ENCODE results near the gene ADAMTSL5. TPM values are rescaled to one million over a fixed set of nuclear protein-coding genes. Genes with fewer than 3 reads are reported as not detected.

The ADAMTSL5 gene
- total and polyA plus RNA-seq, 2 of the 13 experiments (the other 11 are each of a cell fraction or from before 2014, with no cell fraction given), result 0.60 to 2.7 TPM

DNA sequence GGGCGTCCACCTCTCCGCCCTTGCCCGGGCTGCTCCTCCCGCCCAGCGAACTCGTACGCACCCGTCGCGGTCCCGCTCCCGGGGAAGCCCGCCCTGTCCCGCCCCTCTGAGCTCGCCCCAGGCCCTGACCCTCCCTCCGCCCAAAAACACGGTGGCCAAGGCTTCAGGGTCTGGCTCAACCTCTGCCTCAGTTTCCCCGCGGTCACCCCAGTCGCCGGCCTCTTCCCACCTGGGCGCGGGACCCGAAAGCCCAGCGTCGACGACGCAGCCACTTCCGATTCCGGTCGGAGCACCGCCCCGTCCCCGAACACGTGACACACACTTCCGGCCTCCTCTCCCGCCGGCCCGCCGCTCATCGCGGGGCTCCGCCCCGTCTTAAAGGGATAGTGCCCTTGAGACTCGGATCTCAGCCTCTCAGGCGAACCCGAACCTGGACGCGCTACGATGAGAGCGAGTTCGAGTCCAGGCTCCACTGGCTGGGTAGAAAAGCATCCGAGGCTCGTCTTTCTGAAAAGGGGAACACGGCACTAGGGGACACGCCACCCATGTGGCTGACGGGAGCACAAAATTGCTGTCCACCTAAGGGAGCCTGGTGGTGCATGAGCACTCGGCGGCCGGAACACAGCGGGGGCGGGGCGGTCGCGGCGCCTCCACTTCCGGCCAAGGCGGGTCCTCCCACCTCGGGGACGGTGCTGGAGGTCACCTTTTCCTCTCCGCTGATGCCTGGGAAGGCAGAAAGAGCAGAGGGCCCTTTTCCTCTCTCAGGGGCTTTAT is 33.7 kb downstream of the ADAMTSL5 start, which contains the start of gene C19orf25 (continued):
- TF ChIP-seq ZNF646 (CRISPR knock-in tag; IDR thresholded peaks at IDR 0.05) (no peak), ATF7 (IDR thresholded peaks at IDR 0.05) (no peak), ATF7 (CRISPR knock-in tag; IDR thresholded peaks at IDR 0.05) (no peak), ZNF605 (CRISPR knock-in tag; IDR thresholded peaks at IDR 0.05) (peak; percentile 85), GABPA (IDR thresholded peaks at IDR 0.05; ENCODE audit: low read depth, low read length) (peak; percentile 83), GABPA (CRISPR knock-in tag; IDR thresholded peaks at IDR 0.05; ENCODE audit: low read depth) (peak; percentile 94), JDP2 (CRISPR knock-in tag; IDR thresholded peaks at IDR 0.05; ENCODE audit: borderline replicate concordance) (no peak), YEATS4 (CRISPR knock-in tag; IDR thresholded peaks at IDR 0.05; ENCODE audit: borderline replicate concordance) (no peak; the same call in 1 of the 2 replicates), GMEB2 (CRISPR knock-in tag; IDR thresholded peaks at IDR 0.05; ENCODE audit: low read depth) (no peak), TP53 (CRISPR knock-in tag; conservative IDR thresholded peaks at IDR 0.05) (no peak), GATAD1 (CRISPR knock-in tag; IDR thresholded peaks at IDR 0.05) (peak; percentile 88), ZNF616 (CRISPR knock-in tag; IDR thresholded peaks at IDR 0.05; ENCODE audit: low read depth) (no peak)
- TF ChIP-seq, protein P1, sequence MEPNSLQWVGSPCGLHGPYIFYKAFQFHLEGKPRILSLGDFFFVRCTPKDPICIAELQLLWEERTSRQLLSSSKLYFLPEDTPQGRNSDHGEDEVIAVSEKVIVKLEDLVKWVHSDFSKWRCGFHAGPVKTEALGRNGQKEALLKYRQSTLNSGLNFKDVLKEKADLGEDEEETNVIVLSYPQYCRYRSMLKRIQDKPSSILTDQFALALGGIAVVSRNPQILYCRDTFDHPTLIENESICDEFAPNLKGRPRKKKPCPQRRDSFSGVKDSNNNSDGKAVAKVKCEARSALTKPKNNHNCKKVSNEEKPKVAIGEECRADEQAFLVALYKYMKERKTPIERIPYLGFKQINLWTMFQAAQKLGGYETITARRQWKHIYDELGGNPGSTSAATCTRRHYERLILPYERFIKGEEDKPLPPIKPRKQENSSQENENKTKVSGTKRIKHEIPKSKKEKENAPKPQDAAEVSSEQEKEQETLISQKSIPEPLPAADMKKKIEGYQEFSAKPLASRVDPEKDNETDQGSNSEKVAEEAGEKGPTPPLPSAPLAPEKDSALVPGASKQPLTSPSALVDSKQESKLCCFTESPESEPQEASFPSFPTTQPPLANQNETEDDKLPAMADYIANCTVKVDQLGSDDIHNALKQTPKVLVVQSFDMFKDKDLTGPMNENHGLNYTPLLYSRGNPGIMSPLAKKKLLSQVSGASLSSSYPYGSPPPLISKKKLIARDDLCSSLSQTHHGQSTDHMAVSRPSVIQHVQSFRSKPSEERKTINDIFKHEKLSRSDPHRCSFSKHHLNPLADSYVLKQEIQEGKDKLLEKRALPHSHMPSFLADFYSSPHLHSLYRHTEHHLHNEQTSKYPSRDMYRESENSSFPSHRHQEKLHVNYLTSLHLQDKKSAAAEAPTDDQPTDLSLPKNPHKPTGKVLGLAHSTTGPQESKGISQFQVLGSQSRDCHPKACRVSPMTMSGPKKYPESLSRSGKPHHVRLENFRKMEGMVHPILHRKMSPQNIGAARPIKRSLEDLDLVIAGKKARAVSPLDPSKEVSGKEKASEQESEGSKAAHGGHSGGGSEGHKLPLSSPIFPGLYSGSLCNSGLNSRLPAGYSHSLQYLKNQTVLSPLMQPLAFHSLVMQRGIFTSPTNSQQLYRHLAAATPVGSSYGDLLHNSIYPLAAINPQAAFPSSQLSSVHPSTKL (CRISPR knock-in tag; IDR thresholded peaks at IDR 0.05), result peak; percentile 23; the same call in 1 of the 2 replicates
- TF ChIP-seq, protein P2, sequence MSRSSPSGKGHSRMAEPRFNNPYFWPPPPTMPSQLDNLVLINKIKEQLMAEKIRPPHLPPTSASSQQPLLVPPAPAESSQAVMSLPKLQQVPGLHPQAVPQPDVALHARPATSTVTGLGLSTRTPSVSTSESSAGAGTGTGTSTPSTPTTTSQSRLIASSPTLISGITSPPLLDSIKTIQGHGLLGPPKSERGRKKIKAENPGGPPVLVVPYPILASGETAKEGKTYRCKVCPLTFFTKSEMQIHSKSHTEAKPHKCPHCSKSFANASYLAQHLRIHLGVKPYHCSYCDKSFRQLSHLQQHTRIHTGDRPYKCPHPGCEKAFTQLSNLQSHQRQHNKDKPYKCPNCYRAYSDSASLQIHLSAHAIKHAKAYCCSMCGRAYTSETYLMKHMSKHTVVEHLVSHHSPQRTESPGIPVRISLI (CRISPR knock-in tag; IDR thresholded peaks at IDR 0.05; ENCODE audit: borderline replicate concordance), result no peak

All from HepG2 (cell line).